ENCODE measurements around the gene MYLK4. TPM values are rescaled to one million over a fixed set of nuclear protein-coding genes. Genes with fewer than 3 reads are reported as not detected.

MYLK4 gene
- total RNA-seq, 1 donor from 2014 or later = 0.49 TPM

- H3K9me3 Mint-ChIP-seq (ENCODE audit: unreplicated experiment) = peaks cover 13% of the 10 kb centered on the region
- peaks cover 10% of the 10 kb centered on the region for H3K27me3 Mint-ChIP-seq (ENCODE audit: unreplicated experiment)
- peaks cover 30% of the 10 kb centered on the region for H3K4me1 Mint-ChIP-seq (ENCODE audit: low read depth, unreplicated experiment)
- TF ChIP-seq CTCF (IDR thresholded peaks at IDR 0.05; ENCODE audit: partially characterized antibody, unreplicated experiment) = peak; percentile 21
- H3K4me3 Mint-ChIP-seq (ENCODE audit: unreplicated experiment) = peak overlapping the region; percentile 95
- H3K27ac Mint-ChIP-seq (ENCODE audit: unreplicated experiment) = peak overlapping the region; percentile 94
- no peak for DNase-seq
- no peaks in the 10 kb centered on the region for H3K36me3 Mint-ChIP-seq (ENCODE audit: unreplicated experiment)
Observed at GRCh38 chr6:2766767-2767656, 16.3 kb upstream of the MYLK4 start.

GRCh38 chr6:2765896-2766766 lies 15.4 kb upstream of the MYLK4 start:
- peaks cover 25% of the 10 kb centered on the region for H3K4me1 Mint-ChIP-seq (ENCODE audit: low read depth, unreplicated experiment)
- DNase-seq = peak; percentile 61
- H3K36me3 Mint-ChIP-seq (ENCODE audit: unreplicated experiment) = no peaks in the 10 kb centered on the region
- no peak for TF ChIP-seq CTCF (IDR thresholded peaks at IDR 0.05; ENCODE audit: partially characterized antibody, unreplicated experiment)
- H3K27me3 Mint-ChIP-seq (ENCODE audit: unreplicated experiment) = peaks cover 10% of the 10 kb centered on the region
- peak overlapping the region; percentile 95 for H3K4me3 Mint-ChIP-seq (ENCODE audit: unreplicated experiment)
- peak overlapping the region; percentile 94 for H3K27ac Mint-ChIP-seq (ENCODE audit: unreplicated experiment)
- peaks cover 13% of the 10 kb centered on the region for H3K9me3 Mint-ChIP-seq (ENCODE audit: unreplicated experiment)

- peak; percentile 66 for TF ChIP-seq CTCF (IDR thresholded peaks at IDR 0.05; ENCODE audit: partially characterized antibody, unreplicated experiment)
- peaks cover 10% of the 10 kb centered on the region for H3K27me3 Mint-ChIP-seq (ENCODE audit: unreplicated experiment)
- peaks cover 13% of the 10 kb centered on the region for H3K9me3 Mint-ChIP-seq (ENCODE audit: unreplicated experiment)
- DNase-seq = peak; percentile 96
- H3K4me3 Mint-ChIP-seq (ENCODE audit: unreplicated experiment) = peak within 1 kb of the TSS; percentile 95
- peak within 1 kb of the TSS; percentile 98 for H3K27ac Mint-ChIP-seq (ENCODE audit: unreplicated experiment)
- peaks cover 22% of the 10 kb centered on the region for H3K4me1 Mint-ChIP-seq (ENCODE audit: low read depth, unreplicated experiment)
- no peaks in the 10 kb centered on the region for H3K36me3 Mint-ChIP-seq (ENCODE audit: unreplicated experiment)
Observed at GRCh38 chr6:2765166-2765895, 14.6 kb upstream of the MYLK4 start, which contains the start of gene WRNIP1. Gene WRNIP1 (plus strand): TSS chr6:2765393. CDS start chr6:2765623, 230 bp downstream.

- Mint-ChIP-seq H3K4me1 (ENCODE audit: low read depth, unreplicated experiment) (peaks cover 20% of the 10 kb centered on the region), H3K9me3 (ENCODE audit: unreplicated experiment) (peaks cover 13% of the 10 kb centered on the region), H3K36me3 (ENCODE audit: unreplicated experiment) (no peaks in the 10 kb centered on the region), H3K4me3 (ENCODE audit: unreplicated experiment) (peak overlapping the region; percentile 91), H3K27ac (ENCODE audit: unreplicated experiment) (peak overlapping the region; percentile 98), H3K27me3 (ENCODE audit: unreplicated experiment) (peaks cover 10% of the 10 kb centered on the region)
- TF ChIP-seq CTCF (IDR thresholded peaks at IDR 0.05; ENCODE audit: partially characterized antibody, unreplicated experiment) = no peak
- peak; percentile 35 for DNase-seq
Observed at GRCh38 chr6:2764610-2765165, 14.0 kb upstream of the MYLK4 start.
